Stimulated activated CD4-positive, alpha-beta T cell treated with anti-CD3 and anti-CD28 coated beads, Interleukin-1b, Interleukin-23, amount 100 ng/mL, for 48 hours (primary cell): Measurements from ENCODE around the gene GTF2H1.

ENCODE experiments used
- DNase-seq: peaks from one replicate; pipeline ENCODE4 v3.0.0-alpha.2; 2020

The GTF2H1 gene

DNA sequence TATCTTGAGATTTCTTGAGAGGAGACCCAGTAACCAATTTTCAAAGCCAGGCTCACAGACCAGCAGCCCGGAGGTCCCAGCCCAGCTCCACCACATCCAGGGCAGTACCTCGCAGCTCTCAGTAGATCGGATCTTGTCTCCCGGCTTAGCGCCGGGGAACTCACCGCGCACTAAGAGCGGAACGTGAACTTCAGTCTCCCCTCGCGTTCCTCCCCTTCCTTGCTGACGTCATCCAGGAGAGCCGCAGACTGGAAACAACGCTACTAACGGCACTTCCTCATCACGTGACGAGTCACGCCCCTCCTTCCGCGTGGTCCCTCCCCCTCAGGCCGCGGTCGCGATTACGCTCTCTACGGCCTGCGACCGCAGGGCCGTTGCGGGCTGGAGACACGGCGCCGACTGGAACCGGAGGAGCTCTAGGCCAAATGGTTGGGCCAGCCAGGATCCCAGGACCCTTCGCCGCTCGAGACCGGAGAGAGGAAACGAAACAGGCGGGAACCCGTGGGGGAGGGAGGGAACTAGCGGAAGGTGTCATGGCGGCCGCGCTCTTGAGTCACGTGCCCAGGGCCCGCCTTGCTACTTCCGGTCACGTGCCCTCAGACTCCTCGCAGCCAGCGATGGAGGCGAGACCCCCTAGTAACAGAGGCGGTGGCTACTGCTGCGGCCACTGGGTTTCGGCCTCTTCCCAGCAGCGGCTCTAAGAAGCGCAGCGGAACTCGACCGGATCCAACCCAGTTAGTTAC lies at the start of gene GTF2H1, which contains the start of gene HPS5:
Gene GTF2H1 (plus strand): TSS at position 599 of the 743 bp plus-strand sequence. CDS start 10,508 bp downstream, outside the sequence.
Gene HPS5 (minus strand): TSS at position 172 of the 743 bp plus-strand sequence. CDS start 4,282 bp downstream, outside the sequence.
- DNase-seq = peak; percentile 96

DNA sequence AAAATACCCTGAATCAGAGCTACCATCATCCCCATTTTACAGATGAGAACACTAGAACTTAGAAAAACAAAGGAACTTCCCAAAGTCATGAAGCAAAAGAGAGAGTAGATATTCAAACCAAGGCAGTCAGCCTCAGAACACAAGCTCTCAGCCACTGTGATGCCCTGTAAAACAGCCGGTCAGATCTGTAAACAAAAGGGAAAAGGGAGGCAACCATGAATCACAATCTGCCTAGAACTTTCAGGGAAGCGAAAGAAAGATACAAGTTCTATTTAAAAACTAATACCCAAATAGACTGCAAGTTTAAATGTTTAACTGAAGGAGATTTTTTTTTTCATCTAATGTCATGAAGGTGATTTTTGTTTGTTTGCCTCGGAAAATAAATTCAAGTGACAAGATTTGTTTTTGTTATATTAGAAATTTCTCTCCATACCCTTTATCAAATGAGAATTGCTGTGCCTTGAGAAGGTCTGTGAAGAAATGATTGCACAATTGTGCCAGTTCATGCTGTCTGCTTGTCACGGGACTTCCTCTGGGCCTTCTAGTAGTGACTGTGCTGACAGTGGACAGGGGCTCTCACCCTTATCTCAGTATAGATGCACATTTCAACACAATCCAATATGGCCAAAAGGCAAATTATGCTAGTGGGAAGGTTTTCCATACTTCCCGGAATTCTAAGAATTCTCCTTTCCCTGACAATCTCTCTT lies 44.6 kb upstream of the GTF2H1 start:
- DNase-seq = no peak

DNA sequence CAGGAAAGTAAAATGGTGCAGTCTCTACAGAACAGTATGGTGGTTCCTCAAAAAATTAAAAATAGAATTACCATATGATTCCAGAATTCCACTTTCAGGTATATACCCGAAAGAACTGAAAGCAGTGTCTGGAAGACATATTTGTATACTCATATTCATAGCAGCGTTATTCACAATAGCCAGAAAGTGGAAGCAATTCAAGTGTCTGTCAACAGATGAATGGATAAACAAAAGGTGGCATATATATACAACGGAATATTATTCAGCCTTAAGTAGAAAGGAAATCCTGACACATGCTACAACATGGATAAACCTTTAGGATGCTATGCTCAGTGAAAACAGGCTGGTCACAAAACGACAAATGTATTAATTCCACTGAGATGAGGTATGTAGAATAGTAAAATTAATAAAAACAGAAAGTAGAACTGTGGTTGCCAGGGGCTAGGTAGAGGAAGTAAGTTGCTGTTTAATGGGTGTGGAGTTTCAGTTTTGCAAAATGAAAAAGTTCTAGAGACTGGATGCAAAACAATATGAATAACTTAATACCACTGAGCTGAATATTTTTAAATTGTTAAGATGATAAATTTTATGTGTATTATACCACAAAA lies 41.8 kb upstream of the GTF2H1 start:
- no peak for DNase-seq

DNA sequence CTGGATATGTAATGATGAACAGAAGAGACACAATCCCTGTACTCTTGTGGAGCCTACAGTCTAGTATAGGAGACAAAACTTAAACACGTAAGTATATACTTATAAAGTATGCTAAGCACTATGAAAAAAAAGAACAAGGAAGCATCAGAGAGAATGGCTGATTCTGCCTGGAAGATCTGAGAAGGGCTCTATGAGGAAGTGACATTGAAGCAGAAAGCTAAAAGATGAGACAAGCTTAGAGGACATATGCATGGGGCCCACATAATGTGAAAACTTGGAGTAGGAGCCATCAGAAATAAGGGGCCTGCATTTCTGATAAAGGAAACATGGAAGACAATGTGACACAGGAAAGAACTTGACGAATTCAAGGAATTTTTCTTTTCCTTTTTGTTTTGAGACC lies 39.7 kb upstream of the GTF2H1 start:
- DNase-seq = no peak

DNA sequence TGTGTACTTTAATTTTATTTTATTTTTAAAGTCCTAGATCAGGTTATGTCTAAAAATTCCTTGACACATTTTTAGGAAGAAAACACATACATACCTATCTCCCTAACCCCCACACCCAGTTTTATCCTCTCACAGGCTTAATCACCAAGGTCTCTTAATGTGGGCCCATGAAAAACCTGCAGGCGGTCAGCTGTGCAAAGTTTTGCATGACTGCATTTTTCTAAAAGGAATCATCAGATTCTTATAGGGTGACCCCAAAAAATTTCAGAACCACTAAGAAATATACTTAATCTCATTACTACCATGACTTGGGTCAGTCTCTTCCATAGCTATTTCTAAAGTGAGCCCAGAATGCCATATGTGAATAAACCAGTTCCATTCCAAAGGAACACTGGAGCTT lies 36.5 kb upstream of the GTF2H1 start:
- DNase-seq = no peak

DNA sequence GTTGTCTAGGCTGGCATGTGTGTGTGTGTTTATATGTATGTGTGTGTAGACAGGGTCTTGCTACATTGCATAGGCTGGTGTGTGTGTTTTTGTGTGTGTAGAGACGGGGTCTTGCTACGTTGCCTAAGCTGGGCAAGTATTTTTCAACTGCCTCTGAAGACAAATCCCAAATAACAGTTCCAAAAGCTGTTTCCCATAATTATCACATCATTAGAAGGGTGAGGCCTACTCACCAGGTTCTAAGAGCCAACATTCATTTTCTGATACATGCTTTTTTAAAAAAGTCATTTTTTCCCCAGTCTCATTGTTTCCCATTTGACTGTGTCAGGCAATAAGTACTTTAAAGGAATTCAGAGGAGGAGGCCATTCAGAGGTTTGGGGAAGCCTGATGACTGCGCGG lies 33.5 kb upstream of the GTF2H1 start:
- no peak for DNase-seq

DNA sequence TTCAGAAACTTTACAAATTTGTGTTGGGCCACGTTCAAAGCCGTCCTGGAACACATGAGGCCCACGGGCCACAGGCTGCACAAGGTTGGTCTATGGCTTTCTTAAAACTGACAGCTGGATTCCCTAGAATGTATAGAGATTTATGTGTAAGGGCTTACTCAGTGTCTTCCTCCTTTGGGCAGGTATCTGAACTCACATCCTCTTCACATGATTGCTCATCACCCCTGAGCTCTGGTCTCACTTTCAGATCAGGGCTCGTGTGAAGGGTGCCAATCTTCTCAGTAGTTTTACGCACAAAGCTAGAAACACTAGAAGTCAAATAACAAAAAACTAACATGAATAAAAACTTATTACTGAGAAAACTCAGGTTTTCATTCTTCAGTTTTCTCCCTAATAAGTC lies 27.5 kb upstream of the GTF2H1 start:
- DNase-seq = peak; percentile 12

DNA sequence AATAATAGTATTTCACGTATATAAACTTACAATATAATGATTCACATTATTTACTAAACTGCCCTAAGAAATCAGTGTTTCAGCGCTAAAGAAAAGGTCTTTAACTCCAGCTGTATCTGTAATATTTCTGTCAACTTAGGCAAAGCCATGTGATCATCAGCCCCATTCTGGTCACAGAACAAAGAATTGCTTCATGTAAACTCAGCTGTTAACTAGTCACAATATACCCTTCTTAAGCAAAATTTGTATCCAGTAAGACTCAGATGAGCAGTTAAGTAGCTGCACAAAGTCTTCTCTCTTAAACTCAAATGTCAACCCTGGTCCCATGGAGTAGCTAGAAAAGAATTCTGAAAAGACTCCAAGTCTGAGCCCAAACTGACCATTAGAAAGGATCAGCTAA lies 27.1 kb upstream of the GTF2H1 start:
- no peak for DNase-seq

DNA sequence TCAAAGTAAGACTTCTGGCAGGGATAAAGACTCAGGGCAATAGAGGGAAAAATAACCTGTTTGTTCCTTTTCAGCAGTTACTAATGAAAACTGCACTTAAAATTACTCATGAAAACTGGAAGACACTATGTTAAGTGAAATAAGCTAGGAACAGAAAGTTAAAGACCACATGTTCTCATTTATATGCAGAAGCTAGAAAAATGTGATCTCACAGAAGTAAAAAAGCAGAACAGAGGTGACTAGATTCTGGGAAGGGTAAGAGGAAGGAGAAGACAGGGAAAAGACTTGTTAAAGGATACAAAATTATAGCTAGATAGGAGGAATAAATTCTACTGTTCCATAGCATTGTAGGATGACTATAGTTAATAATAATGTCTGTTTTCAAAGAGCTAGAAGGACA lies 22.6 kb upstream of the GTF2H1 start:
- no peak for DNase-seq

DNA sequence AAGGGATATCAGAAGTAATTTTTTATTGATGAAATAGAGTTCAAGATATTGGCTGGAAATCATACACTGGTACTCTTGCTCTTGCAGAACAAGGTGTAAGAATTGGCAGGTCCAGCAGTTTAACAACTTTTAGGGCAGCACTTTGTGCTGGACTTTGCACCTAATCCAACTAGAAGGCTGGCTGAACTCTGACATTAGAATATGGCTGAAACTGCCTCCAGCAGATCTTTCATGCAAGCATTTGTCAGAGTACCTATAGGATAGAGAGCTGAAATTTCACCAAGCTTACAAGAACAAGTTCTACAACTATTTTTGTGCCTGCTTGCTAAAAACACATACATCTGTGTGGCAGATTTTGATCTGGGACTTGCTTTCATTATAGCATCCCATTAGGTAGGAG lies 17.6 kb upstream of the GTF2H1 start:
- DNase-seq = no peak

DNA sequence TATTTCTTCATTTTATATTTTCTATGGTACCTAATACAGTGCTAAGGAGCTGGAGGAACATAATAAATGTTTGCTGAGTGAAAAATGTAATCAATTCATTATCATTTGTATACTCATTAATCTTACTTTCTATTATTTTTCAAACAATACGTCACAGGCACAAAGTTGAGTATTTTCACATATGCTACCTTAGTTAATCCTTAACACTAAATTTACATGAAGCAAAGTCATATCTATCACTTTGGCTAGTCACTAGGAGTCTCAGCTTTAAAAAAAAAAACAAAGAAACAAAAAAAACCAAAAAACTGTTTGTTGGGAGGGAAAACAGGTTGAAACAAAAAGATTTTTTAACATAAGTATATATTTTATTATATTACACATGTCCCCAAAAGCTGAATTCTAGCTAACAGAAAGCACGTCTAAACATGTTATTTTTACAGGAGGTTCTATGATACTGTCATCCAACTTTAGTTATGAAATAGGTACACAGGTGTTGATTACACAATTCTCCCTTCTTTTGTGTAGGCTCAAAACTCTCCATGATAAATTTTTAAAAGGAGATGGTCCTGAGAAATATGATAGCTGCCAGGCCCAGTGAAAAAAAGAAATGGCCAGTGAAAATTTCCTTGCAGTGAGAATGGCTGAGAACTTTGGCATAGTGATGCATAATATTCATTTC lies 14.8 kb upstream of the GTF2H1 start:
- DNase-seq = no peak

DNA sequence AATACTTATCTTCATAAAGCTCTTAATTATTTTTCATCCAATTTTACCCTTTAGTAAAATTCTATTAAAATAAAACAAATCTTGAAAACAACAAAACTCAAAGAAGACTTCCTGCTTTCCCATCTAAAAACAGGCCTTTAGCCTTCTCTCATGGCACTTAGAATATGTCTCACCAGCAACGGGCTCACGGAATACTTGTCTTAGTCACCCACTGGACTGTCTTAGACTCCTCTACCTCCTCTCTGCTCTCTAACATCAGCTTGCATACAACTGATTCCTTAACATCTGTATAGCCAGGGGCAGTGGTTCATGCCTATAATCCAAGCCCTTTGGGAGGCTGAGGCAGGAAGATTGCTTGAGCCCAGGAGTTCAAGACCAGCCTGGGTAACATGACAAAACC lies 14.1 kb upstream of the GTF2H1 start:
- DNase-seq = no peak

DNA sequence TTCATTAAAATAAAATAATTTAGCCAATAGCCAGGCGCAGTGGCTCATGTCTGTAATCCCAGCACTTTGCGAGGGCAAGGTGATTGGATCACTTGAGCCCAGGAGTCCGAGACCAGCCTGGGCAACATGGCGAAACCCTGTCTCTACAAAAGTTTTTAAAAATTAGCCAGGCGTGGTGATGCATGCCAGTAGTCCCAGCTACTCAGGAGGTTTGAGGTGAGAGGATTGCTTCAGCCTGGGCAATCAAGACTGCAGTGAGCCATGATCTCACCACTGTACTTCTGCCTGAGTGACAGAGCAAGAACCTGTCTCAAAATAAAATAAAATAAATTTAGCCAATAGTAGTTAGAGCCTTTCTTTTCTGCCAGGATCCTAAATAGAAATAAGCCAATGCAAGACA lies 12.7 kb upstream of the GTF2H1 start:
- DNase-seq = no peak

DNA sequence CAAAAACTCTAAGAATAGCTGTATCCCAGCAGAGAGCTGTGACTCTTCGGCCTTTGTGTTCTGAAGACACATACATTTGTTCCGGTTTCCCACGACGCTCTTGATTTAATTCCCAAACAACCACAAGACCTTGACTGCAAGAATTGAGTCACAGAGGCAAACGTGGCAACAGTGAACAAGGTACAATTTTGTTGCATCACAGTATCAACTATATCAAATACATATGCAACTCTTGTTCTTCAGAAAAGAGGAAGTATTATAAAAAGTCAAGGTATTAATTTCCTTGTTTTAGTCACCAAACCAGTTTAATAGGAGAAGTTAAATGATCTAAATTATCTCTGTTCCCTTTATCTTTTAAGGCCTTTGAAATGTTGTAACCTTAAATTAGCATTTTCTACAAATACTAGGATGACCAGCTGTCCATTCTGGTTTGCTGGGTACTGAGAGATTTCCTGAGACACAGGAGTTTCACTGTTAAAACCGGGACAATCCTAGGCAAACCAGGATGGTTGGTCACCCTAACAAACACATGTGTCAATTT lies 11.5 kb upstream of the GTF2H1 start:
- no peak for DNase-seq

DNA sequence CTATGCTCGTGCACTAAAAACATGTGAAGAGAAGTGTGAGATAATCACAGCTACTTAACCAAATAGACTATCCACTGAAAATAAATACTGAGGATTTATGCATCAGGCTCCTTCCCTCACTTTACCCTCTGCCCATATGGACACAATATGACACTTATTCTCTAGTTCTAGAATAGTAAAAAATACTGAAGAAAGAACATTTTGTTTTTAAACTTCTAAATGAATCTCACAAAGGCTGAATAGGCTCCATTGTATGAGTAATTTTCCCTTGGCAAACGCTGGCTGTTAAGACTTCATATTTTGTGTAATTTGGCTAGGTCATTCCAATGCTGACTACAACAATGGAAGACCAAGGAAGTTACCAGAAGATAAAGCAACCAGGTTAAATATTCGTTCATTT lies 10.4 kb upstream of the GTF2H1 start:
- DNase-seq = no peak

DNA sequence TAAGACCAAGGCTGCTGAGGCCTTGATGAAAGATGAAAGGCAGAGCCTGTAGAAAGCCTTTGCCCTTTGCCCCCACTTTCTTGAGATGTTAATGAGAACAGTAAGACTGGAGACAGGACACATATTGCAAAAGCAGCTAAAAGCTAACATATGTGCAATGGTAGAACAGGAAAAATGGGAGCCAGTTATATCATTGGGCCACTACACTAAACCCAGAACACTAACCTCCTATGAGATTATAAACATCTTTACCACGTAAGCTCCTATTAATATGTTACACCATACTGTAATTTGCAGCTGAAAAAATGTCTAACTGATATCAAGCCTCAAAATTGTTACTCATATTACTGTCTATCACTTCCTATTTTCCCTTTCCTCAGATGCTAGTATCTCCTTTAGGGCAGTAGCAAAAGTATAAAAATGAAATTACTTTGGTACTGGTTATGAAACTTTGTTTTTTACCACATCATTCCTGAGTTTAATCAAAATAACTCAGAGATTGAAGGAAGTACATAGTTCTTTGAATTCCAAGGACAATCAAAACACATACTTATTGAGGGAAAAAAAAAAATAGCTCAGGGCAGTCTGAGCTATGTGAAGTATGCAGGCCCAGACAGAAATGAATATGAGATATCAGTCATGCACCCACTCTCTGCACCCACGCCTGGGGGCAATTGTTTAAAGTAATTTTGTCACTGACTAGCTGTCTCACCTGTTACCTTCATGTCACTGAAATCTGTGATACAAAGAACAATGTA lies 9.5 kb upstream of the GTF2H1 start:
- no peak for DNase-seq

DNA sequence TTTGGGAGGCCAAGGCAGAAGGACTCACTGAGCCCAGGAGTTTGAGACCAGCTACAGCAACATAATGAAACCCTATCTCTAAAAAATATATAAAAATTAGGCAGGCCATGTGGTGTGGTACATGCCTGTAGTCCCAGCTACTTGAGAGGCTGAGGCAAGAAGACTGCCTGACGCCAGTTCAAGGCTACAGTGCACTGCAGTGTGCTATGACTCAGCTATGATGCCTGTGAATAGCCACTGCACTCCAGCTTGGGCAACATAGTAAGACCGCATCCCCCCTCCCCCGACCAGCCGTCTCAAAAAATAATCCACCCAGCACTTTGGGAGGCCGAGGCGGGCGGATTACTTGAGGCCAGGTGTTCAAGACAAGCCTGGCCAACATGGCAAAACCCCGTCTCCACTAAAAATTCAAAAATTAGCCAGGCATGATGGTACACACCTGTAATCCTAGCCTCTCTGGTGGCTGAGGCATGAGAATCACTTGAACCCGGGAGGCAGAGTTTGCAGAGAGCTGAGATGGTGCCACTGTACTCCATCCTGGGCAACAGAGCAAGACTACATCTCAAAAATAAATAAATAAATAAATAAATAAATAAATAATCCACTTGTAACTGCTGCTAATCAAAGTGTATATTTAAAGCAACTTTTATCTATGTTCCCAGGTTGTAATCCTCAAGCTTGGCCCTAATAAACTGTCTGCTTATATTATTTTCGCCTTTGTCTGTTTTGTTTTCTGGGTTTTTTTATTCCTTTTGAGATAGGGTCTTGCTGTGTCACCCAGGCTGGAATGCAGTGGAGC lies 8.2 kb upstream of the GTF2H1 start:
- no peak for DNase-seq

DNA sequence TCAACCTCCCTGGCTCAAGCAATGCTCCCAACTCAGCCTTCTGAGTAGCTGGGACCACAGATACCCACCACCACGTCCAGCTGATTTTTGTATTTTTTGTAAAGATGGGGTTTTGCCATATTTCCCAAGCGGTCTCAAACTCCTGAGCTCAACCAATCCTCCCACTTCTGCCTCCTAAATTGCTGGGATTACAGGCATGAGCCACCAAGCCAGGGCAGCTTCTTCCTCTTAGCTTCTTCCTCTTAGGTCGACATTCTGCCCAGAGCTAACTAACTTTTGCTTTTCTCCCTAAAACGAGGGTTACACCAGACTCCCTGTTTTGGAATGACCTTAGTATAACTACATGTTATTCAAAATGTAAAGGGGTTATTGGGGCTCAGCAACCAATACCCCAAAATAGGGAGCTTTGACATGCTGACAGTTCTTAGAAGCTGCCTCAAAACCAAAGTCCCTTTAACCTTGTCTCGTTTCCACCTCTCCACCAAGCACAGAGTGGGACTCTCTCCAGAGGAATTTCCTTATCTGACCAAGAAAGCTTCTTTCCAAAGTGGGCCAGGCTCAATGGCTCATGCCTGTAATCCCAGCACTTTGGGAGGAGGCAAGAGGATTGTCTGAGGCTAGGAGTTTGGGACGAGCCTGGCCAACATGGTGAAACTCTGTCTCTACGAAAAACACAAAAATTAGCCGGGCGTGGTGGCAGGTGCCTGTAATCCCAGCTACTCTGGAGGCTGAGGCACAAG lies 7.4 kb upstream of the GTF2H1 start:
- no peak for DNase-seq

DNA sequence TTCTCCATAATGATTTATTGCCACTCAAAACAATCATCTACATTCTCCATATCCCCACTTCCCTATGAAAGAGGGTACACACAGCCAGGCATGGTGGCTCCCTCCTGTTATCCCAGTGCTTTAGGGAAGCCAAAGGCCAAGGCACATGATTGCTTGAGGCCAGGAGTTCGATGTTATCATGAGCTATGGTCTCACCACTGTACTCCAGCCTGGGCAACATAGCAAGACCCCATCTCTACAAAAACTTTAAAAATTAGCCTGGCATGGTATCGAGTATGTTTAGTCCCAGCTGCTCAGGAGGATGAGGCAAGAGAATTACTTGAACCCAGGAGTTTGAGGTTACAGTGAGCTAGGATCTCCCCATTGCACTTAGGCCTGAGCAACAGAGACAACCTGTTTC lies 6.5 kb upstream of the GTF2H1 start:
- DNase-seq = no peak

DNA sequence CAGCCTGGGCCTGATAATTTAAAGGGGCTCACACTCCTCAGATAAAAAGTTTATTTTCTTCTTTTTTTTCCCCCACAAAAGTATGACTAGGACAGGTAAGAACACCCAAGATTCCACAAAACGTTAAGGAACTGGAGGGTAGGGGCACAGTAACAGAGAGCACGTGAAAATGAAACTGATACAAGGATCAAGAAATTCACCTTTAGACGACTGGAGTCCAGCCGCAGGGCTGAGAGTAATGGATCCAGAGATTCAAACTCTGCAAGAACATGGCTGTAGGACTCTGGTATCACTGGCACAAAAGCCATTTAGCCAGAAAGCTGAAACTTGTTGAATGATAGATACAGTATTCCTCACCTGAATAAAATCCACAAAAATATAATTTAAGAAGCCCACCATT lies 4.8 kb upstream of the GTF2H1 start:
- no peak for DNase-seq

DNA sequence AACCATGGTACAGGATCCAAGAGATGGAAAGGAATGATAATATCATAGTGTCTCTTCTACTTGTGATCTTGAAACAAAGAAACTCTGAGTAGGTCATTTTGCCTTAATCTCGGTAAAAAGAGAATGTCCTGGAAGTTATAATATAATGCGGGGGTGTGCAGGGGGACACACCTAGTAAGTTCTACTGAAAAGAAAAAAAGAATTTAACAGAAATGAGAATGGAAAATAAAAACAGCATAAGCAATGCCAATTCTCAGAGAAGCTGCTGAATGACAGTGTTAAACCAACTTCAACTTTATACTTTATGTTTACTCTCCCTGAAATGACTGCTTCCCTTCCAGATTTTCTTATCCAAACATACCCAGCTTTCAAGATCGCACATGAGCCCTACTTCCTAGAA lies 2.5 kb upstream of the GTF2H1 start:
- DNase-seq = no peak
